Measurements from ENCODE around the gene HOXB9.

HOXB9 gene

DNA sequence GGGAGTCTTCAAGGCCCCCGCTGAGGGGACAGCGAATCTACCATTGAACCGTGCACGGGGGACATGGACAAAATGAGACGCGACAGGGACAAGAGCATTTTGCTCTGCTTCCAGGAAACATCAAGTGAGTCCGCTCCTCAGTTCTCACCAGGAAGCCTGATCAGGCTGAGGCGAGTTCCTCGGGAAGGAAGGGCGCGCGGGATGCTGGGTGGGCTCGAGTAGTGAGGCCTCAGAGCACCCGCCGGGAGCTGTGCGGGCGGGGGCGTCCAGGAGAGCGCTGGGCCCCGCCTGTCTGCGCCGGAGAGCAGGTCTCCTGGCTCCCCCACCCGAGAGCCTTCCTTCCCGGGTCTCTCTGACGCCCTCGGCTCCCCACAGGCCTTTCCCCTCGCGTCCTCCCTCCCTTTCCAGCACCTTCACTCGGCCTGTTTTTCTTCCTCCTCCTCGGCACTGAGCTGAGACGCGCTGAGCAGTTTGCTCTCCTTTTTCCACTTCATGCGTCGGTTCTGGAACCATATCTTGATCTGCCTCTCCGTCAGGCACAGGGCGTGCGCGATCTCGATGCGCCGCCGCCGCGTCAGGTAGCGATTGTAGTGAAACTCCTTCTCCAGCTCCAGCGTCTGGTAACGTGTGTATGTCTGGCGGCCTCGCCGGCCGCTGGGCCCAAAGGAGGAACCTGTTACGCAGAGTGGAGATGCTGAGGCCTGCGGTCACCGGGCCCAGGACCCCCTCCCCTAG, 30.0 kb downstream of the HOXB9 start:
- no peak for DNase-seq (ENCODE audit: low read depth in 2 of 2)

DNA sequence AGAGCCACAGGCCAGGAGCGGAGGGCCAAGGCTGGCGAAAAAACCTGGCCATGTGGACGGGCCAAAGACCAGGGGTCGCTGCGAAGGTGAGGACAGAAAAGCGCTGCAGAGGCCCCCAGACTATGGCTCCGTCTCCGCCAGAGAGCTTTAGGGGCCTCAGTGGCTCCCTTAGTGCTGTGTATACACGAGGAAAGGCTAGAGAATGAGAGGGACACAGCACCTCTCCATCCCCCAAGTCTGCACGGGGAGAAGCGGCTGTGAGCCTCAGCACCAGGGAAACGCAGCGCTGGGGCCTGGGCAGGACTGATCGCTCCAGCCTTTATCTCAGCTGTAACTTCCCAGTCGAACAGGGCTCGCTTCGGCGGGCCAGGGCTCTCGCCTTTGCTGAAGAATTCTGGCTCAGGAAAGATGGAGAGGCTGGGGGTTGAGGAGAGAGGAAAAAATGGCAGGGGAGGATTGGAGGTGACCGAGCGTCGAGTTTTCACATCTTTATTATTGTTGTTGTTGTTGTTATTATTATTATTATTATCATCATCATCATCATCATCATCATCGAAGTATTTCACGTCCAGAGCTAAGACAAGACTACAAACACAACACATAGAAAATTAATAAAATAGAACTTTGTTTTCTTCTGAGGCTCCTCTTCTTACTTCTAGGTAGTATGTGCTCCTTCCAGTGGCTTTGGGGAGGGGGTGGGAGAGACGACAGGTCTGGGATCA, 30.7 kb downstream of the HOXB9 start:
- DNase-seq (ENCODE audit: low read depth in 2 of 2) = no peak

DNA sequence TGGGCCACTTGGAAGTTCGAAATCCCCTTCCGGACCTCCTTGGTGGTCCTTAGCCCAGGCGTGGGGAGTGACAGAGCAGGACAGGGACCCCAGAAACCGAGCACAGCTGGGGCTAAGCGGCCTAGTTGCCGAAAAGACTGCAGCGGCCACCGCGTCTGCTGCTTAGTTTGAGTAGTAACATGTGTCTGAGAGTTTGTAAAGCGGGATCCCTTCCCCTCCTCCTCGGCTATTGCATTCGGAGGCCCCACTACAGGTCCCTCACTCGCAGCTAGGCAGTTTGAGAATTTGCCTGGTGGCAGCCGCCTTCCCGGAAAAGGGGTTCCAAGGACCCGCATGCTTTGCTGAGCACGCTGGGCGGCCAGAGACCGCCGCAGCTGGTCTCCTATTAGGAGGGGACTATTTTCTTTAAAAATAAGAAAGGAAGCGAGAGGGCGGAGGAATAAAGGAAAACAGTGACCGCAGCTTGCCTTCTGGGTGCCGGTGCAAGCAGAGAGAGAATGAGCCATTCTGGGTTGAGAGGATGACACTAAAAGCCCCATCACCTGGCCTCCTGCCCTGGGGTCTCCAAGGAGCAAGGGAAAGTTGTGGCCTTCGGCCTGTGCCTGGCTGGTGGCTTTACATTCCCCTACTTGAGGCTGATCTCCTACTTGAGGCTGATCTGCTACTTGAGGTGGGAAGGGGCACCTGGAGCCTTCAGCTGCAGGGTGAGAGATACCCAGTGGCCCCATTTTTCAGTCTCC, 31.4 kb downstream of the HOXB9 start:
- DNase-seq (ENCODE audit: low read depth in 2 of 2) = no peak

DNA sequence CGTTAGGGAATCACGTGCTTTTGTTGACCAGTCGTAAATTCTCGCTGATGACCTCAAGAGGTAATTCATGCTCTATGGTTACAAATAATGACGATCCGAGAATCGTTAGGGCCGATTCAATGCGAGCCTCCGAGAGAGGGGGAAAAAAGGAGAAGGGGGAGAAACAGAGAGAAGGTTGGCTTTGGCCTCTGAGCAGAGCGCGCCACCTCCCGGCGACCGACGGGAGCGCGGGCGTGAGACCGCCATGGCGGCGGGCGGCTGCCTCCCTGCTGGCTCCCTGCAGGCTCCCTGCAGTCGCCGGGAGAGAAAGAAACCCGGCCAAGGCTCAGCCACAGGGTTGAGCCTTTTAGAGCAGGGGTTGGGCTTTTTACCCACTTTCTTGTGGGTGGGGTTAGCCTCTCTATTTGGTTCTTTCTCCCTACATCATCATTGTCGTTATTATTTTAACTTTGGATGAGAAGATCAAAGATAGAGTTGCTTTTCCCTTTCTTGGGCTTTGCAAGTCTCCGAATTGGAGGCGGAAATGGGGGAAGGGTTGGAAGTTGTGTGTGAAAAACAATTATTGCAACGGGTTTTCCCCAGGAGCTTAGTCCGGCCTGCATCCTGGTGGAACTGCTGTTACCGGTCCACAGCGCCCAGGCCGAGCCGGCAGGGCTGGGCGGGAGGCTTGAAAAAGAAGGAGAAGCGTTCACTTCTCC, 32.2 kb downstream of the HOXB9 start:
- peak; percentile 45 to 51 for DNase-seq (ENCODE audit: low read depth in 2 of 2)

DNA sequence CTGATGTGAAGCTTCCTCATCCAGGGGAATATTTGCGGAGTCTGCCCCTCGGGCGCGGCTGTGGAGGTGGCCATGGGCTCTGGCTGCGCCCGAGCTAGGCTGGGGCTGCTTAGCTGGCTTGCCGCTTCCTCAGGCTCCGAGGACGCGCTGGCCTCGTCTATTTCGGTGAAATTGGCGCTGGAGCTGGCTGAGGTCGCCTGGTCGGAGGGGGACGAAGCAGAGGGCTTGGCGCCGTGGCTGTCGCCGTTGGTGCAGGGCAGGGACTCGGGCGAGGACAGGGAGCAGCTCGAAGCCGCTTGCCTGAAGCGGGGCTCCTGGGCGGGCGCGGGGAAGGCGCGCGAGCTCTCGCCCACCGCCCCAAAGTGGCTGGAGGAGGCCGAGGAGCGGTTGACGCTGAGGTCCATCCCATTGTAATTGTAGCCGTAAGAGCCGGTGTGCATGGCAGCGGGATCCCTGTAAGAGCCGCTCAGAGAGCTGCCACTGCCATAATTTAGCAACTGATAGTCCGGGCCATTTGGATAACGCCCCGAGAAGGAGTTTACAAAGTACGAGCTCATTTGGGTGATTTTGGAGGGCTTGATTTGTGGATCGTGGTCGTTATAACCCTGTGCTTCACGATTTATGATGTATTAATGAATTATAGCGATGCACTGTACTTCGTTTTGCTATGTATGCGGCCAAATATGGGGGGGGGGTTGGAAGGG, 32.9 kb downstream of the HOXB9 start, which contains the start of gene HOXB5:
Gene HOXB5, minus strand, starts transcription at position 654 of the 704 bp plus-strand sequence. Its CDS starts 97 bp downstream, at position 557.
- no peak for DNase-seq (ENCODE audit: low read depth in 2 of 2)

DNA sequence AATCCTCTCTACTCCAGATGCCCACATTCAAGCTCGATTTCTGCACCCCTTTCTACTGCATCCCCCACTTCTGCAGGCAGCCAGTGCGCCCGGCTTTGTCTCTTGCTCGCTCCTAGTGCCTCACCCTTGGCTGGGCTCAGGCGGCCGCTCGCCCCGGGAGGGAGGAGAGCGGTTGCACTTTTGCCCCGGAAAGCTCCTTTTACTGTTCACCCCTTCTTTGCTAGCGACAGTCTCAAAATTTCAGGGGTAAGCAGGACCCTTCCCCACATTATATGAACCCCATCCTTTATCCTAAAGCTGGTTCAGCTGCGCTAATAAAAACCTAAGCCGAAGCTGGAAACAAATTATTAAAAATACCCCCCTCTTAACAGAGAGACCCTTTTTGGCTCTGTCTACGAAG, 33.6 kb downstream of the HOXB9 start:
- DNase-seq (ENCODE audit: low read depth in 2 of 2) = no peak

DNA sequence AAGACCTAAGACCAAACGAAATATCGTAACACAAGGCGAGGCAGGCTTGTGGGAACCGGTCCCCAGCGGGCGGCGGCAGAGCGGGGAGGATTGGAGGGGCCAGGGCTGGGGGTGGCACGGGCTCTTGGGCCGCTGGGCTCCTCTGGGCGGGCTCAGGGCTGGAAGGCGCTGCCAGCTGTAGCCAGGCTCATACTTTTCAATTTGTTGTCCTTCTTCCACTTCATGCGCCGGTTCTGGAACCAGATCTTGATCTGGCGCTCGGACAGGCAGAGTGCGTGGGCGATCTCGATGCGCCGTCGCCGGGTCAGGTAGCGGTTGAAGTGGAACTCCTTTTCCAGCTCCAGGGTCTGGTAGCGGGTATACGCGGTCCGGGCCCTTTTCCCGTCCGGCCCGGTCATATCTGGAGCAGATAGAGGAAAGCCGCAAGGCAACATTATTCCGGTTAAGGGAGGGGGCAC, 34.1 kb downstream of the HOXB9 start:
- DNase-seq (ENCODE audit: low read depth in 2 of 2) = no peak

DNA sequence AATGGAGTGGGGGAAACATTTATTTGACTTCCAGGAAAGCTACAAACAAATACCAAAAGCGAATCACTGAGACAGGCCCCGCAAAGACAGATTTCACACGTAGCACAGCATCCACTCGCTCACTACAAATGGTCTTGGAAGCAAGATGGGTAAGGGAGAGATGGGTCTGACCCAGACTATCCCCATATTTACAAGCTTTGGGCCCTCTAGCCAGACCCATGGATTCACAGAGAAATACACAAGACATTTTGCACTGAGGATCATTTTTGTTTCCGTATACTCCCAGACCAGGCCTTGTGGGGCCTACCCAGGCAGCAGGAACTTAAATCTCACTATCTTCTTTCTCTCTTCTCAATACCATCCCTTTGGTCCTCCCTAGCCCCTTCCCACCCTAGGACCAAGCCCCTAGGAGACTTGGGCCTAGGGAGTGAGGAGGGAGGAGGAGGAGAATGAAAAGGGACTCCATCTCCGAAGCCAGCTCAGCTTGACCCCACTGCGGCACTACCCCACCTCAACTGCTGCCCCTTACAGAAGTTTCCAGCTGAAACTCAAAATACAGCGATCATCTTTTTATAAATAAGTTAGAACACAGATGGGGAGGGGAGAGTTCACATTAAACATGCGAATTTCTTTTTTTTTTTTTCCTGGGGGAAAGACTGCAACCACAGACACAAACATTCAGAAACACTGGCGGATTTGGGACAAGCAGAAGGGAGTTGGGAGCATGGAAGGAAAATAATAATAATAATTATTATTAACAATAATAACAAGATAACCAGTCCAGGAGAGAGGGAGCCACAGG, 34.7 kb downstream of the HOXB9 start:
- no peak for DNase-seq (ENCODE audit: low read depth in 2 of 2)

DNA sequence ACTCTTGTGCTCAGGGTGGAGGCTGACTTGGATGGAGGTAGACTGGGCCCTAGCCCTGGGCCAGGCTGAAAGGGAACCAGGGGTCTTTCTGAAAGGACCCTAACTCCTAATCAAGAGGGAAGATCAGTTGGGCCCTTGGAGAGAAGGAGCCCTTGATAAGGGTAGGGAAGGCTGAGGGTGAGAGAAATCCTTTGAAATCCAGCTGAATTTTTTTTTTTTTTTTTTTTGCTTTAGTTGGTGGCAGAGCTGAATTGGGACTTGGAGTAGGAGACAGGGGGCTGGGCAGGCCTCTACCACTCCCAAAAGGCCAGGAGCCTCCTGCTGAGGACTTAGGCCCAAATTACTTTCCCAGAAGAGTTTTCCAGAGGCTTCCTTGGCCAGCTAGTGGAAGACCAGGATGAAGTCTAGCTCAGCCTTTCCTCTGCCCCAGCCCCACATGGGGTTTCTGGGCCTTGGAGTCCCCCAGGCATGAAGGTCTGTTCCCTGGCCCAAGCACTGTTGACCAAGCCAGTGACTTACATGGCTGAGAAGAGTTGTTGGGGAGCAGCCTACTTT, 35.5 kb downstream of the HOXB9 start:
- DNase-seq (ENCODE audit: low read depth in 2 of 2) = no peak

DNA sequence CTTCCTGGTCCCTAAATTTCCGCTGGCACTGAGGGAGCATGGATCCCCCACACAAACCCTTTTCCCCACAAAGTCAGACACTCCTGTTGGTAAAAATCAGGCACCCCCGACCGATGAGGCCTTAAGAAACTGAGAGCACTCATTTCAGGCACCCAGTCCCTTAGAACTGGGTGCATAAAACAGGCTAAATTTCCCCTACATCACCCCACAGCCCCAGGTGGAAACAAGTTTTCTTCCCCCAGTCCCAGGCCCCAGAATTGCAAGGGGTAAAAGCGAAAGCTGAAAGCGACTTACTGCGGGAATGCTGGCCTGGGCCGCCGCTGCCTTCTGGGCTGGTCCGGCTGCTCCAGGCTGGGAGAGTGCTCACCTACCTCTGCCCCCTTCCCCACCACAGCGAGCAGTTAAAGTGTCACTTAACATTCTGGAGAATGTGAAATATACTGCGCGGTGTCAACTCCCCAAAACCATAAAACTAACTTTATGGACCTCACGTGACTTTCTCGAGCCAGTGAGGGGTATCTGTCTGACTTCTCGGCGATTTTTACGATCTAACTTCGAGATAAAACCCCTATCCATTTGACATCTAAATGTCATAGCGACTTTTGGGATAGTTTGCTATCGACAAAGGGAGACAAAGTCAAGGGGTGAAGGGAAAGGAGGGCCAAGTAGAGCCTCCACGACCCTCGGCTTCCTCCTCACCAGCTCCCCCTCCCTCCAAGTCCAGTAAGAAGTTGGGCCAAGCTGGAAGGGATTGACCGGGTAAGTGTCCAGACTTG, 36.1 kb downstream of the HOXB9 start, which contains the start of gene HOXB3:
Gene HOXB3, minus strand, starts transcription at position 411 of the 776 bp plus-strand sequence. CDS start 37,767 bp downstream, outside the sequence.
- DNase-seq (ENCODE audit: low read depth in 2 of 2) = no peak

DNA sequence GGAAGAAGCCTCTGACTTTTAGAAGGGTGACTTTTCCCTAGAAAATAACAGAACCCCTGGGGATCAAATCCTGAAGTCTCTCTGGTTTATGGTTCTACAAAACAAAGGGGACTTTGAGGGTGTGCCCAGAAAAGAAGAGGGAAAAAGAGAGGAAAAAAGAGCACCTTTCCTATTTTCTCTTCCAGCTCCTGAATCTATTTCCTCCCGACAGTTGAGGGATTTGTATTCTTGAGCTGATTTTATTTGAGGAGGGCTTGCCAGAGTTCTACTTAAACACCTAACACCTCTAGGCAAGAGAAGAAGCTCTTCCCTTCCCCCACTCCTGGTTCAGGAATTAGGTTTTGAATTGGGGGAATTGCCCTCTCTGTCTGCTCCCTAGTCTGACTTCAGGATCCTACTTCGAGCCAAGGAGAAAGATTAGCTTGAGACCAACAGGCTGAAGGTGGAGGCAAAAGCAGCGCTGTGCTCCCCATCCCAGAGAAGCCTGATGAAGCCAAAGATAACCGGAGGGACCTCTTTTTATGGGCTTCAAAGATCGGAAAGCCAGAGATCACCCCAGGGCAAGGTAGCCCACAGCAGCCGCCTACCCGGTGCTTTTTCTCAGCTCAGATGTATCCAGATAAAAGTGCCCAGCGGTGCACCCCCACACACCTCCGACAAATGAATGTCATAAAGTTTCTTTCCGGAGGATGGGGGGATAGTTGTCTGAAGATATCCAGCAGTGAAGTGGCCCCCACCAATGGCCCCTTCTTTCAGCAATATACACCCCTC, 36.9 kb downstream of the HOXB9 start:
- no peak for DNase-seq (ENCODE audit: low read depth in 2 of 2)

DNA sequence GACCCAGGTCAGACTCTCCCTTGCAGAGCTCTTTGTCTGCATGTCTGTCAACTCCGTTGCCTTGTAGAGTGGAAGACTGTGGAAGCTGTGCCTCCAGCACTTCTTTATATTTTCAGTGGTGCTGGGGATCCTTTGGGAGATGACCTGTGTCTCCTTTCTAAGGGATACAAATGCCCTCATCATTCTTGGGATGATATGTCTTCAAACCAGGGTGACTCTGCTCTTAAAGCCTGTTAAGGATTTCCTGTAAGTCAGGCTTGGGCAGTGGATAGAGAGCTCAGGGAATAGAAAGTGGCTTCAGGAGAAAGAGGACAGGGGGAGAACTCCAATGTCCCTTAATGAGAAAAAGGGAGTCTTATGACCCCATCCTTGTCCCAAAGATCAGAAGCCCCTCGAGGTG, 37.6 kb downstream of the HOXB9 start:
- DNase-seq (ENCODE audit: low read depth in 2 of 2) = no peak

DNA sequence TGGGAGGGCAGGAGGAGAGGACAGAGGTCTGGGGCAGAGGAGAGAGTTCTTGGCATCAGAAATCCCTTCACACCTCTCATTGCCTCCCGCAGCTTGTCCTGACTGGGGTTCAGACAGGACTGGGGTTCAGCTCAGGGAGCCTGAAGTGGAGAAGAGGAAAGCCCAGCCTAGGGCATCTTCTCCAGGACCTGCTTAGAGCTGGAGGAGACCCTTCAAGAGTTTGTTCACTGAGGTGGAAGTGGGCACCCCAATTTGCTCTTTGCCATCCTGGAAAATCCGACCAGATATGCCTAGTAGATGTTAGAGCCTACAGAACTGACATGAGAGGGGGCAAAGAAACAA, 38.1 kb downstream of the HOXB9 start:
- DNase-seq (ENCODE audit: low read depth in 2 of 2) = no peak

DNA sequence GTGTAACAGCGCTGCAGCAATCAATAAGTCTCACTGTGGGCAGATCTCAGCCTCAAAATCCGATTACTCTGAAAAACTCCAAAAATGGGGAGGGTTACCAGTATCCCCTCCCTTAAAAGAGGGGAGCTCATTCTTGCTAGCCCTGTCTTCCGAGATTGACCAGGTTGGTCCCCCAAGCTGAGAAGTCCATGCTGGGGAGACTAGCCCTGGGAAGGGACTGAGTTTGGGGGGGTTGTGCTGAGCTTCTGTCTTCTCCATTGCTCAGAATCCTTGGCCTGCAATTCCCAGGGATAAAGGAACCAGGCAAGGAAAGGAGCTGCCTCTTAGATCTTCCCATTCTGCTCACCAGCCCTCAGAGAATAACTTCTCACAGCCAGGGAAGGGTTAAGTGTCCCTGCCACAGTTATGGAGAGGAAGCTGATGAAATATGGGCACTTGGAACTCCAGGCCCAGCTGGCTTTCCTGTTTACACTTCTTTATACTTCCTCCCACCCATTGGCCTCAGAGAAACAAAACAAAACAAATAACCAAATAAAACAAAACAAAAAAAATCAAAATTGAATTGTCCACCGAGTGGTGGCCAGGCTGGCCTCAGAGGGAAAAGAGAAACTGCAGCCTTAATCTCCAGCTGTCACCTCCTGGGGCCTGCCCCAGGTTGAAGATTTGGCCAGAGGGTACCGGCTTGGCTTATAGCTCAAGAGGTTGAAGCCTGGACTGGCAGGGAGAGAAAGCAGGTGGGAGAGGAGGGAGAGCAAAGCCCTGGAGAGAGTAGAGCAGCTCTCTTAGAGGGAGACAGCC, 38.7 kb downstream of the HOXB9 start:
- no peak for DNase-seq (ENCODE audit: low read depth in 2 of 2)

DNA sequence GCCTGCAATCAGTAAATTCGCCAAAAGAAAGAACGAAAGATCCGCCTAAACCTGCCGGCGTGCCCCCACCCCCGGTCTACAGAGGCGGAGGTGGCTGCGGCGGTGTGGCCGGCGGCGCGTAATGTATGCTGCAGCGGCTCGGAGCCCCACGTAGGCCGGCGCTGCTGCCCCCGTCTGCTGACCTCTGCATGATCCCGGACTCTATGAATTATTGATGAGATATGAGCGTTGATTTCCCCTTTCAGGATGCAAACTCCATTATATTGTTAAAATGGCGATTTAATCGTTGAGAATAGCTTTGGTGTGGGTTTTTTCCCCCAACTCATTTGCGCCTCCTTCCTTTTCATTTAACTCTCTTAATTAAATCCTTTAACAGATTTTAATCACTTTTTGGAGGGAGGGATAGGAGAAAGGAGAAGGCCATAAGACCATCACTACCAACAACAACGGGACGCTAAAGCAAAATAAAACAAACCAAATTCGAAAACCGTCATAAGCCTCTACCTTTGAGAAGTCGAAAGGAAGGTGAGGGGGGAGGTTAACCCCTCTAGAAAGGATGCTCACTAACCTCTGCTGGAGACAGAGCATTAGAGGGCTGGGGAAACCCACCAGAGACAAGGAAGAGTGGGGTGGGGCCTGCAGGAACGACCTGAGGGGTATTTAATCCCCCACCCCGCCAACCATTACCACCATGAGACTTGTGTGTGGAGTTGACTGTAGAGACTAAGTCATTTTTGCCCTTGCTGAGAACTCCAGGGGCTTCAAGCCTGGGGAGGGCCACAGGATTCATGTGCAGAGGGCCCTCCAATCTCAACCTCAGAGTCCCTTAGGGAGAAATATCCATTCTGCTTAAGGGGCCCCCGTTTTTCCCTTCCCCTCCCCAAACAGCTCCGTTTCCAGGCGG, 39.6 kb downstream of the HOXB9 start:
- DNase-seq (ENCODE audit: low read depth in 2 of 2) = no peak

DNA sequence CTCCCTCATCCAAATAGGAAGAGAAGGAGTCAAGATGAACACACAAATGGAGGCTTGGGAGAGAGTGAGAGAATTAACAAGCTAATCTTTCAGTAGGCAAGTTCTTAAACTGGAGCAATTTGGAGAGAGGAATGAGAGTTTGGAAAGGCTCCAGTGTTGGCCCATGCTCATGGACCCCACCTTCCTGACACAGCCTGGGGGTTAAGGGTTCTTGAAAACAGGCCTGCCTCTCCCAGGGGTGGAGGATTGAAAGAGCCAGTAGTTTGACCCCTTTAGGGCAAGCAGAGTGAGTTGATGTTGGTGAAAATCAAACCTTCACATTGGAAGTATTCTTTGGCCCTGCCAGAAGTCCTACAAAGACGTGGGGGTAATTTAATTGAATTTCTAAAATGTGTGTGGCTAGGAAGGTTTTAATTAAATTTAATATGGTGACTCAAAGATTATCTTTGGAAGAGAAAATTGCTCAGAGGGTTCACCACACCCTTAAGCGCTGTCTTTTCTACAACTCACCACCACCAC, 41.9 kb downstream of the HOXB9 start:
- no peak for DNase-seq (ENCODE audit: low read depth in 2 of 2)
